Suprapubic skin (tissue), 4 donors: ENCODE results near the gene PKN1. TPM values are rescaled to one million over a fixed set of nuclear protein-coding genes. Genes with fewer than 3 reads are reported as not detected.

Source experiments
- DNase-seq, 2 donors: peaks; one replicate each; pipeline ENCODE4 v3.0.0-alpha.2; 2019; ENCODE audit warnings: low spot score in 2 of 2
- H3K27ac ChIP-seq: fragments of 200-600 bp; sonication (generic); one replicate; pipeline ENCODE4 v1.5.1; 2019
- H3K27me3 ChIP-seq: fragments of 200-600 bp; sonication (generic); one replicate; pipeline ENCODE4 v1.5.1; 2019
- H3K36me3 ChIP-seq: fragments of 200-600 bp; sonication (generic); one replicate; pipeline ENCODE4 v1.5.1; 2019
- H3K4me1 ChIP-seq: fragments of 200-600 bp; sonication (generic); one replicate; pipeline ENCODE4 v1.5.1; 2019
- H3K4me3 ChIP-seq: fragments of 200-600 bp; sonication (generic); one replicate; pipeline ENCODE4 v1.5.1; 2019; ENCODE audit warnings: mild to moderate bottlenecking
- H3K9me3 ChIP-seq: fragments of 200-600 bp; sonication (generic); one replicate; pipeline ENCODE4 v1.5.1; 2019
- EP300 ChIP-seq: sonication (generic); formaldehyde crosslinking; IDR thresholded peaks from one replicate; pipeline ENCODE4 v1.6.1; 2017; ENCODE audit warnings: antibody characterized with exemption
- POLR2A ChIP-seq, 2 donors: fragments of 450-650 bp; IDR thresholded peaks; one replicate each; pipeline ENCODE4 v1.6.1; 2017; ENCODE audit warnings: antibody characterized with exemption in 2 of 2, mild to moderate bottlenecking in 2 of 2, moderate library complexity in 2 of 2
- POLR2AphosphoS5 ChIP-seq, 3 donors: sonication (generic); formaldehyde crosslinking; IDR thresholded peaks; one replicate each; pipeline ENCODE4 v1.6.1; 2017; ENCODE audit warnings: antibody characterized with exemption in 3 of 3
- WGBS: methylation state at CpG from one replicate; pipeline ENCODE4 v1.1.5; 2018; 5-methylcytosine and 5-hydroxymethylcytosine counted together
- total RNA-seq, 4 donors: library from RNA; depleted of rRNA; stranded (reverse); fragments of >200 nt; gene quantifications; one replicate each; pipeline ENCODE4 v1.1.0, GENCODE V29; 2016
- TF ChIP-seq, protein P1 (sequence below), 2 donors: fragments of 200-600 bp in 1 of 2; fragments of 450-650 bp in 1 of 2; sonication (generic) in 1 of 2; IDR thresholded peaks; one replicate each; pipeline ENCODE4 v1.5.1; 2016 to 2019; ENCODE audit warnings: antibody characterized with exemption in 2 of 2, mild to moderate bottlenecking in 1 of 2, moderate library complexity in 1 of 2

Gene PKN1
- total RNA-seq, 4 donors from 2014 or later: 8.6 to 21.2 (median 14.9) TPM

GRCh38 chr19:14411161-14411937 lies 21.8 kb upstream of the PKN1 start:
- Histone ChIP-seq H3K36me3 (peaks cover 67% of the 10 kb centered on the region), H3K27ac (no peak overlapping the region), H3K4me1 (peaks cover 31% of the 10 kb centered on the region)

DNA sequence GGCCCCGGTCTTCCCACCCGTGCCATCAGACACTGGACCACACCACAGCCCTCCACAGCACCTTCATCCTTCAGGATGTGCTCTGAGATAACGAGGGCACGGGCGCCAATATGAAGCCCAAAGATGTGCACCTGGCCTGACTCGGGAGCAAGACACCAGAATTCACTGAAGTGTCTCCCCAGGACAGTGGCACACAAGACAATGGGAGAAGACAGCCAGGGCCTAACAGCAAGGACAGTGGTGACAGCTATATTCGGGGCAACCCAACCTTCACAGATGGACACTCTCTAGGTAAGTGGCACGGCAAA lies 21.2 kb upstream of the PKN1 start:
- Histone ChIP-seq H3K36me3 (peaks cover 63% of the 10 kb centered on the region), H3K4me1 (peaks cover 33% of the 10 kb centered on the region), H3K27ac (no peak overlapping the region)

More at GRCh38 chr19:14411161-14411937, 21.8 kb upstream of the PKN1 start:
- no peaks in the 10 kb centered on the region for H3K9me3 ChIP-seq
- H3K27me3 ChIP-seq: no peaks in the 10 kb centered on the region
- DNase-seq: no peak
- TF ChIP-seq EP300 (no peak), POLR2A (IDR thresholded peaks at IDR 0.05) (no peak), POLR2AphosphoS5 (IDR thresholded peaks at IDR 0.05) (no peak)
- TF ChIP-seq, protein P1, sequence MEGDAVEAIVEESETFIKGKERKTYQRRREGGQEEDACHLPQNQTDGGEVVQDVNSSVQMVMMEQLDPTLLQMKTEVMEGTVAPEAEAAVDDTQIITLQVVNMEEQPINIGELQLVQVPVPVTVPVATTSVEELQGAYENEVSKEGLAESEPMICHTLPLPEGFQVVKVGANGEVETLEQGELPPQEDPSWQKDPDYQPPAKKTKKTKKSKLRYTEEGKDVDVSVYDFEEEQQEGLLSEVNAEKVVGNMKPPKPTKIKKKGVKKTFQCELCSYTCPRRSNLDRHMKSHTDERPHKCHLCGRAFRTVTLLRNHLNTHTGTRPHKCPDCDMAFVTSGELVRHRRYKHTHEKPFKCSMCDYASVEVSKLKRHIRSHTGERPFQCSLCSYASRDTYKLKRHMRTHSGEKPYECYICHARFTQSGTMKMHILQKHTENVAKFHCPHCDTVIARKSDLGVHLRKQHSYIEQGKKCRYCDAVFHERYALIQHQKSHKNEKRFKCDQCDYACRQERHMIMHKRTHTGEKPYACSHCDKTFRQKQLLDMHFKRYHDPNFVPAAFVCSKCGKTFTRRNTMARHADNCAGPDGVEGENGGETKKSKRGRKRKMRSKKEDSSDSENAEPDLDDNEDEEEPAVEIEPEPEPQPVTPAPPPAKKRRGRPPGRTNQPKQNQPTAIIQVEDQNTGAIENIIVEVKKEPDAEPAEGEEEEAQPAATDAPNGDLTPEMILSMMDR (IDR thresholded peaks at IDR 0.05): no peak
- H3K4me3 ChIP-seq: no peak overlapping the region
- WGBS: 91% methylated on average over 10 of the region's 19 CpGs

DNA sequence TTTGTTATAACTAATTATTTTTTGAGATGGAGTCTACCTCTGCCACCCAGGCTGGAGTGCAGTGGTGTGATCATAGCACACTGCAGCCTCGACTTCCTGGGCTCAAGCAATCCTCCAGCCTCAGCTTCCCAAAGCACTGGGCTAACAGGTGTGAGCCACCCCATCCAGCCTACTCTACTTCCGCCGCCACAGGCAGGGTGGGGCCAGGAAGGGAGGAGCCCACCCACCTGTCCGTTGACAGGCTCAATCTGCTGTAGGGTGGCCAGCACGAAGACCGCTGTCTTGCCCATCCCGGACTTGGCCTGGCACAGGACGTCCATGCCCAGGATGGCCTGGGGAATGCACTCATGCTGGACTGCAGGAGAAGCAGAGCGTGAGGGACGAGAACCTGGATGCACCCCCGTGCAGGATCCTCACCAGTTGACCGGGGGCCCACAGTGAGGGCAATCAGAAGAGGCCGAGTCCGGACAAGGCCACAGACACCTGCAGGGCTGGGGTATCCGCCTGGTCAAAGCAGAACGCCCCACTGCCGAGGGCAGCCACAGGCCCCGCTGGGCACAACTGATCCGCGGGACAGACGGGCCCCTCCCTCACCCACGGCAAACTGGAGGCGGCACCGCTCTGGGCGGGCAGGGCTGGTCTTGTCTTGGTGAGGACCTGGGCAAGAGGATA lies 20.6 kb upstream of the PKN1 start:
- Histone ChIP-seq H3K27ac (no peak overlapping the region), H3K4me1 (peaks cover 38% of the 10 kb centered on the region), H3K4me3 (no peak overlapping the region), H3K9me3 (no peaks in the 10 kb centered on the region), H3K27me3 (no peaks in the 10 kb centered on the region), H3K36me3 (peaks cover 58% of the 10 kb centered on the region)
- TF ChIP-seq, protein P1 (IDR thresholded peaks at IDR 0.05): no peak
- TF ChIP-seq POLR2AphosphoS5 (IDR thresholded peaks at IDR 0.05) (no peak), EP300 (no peak), POLR2A (IDR thresholded peaks at IDR 0.05) (no peak)
- WGBS: 79% methylated on average over 3 of the region's 25 CpGs
- DNase-seq: no peak

More for the DNA sequence above, 21.2 kb upstream of the PKN1 start:
- 86% methylated on average over 4 of the region's 8 CpGs for WGBS
- DNase-seq: no peak
- Histone ChIP-seq H3K27me3 (no peaks in the 10 kb centered on the region), H3K9me3 (no peaks in the 10 kb centered on the region), H3K4me3 (no peak overlapping the region)
- TF ChIP-seq EP300 (no peak), POLR2AphosphoS5 (IDR thresholded peaks at IDR 0.05) (no peak), POLR2A (IDR thresholded peaks at IDR 0.05) (no peak)
- TF ChIP-seq, protein P1 (IDR thresholded peaks at IDR 0.05): no peak

DNA sequence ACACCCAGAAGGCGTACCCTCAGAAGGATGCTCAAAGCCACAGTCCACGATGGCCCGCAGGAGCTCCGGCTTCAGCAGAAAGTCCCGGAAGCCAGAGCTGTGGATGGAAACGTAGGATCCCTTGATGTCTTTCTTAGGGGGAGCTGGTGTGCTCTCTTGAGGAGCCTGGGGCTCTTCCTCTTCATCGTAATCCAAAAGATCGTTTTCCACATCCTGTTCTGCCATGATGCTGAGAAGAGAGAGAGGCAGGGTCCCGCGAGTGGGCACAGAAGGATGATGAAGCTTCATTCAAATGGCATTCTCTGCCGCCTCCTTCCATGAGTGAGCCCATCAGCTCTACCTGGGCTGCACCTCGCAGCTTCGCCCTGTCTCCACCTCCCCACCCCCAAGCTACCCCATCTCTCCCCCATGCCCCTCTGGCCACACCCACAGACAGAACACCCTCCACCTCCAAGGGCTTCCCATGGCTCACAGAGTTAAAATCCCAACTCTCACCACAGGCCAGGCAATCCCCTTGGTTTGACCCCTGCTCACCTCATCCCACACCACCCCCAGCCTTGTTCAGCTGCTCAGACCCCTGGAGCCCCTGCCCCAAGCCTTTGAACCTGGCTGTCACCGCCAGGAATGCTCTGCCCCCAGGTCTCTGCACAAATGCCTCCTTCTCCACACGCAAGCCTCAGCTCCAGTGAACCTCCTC lies 20.0 kb upstream of the PKN1 start:
- Histone ChIP-seq H3K4me3 (no peak overlapping the region), H3K27me3 (no peaks in the 10 kb centered on the region), H3K4me1 (peaks cover 45% of the 10 kb centered on the region), H3K9me3 (no peaks in the 10 kb centered on the region), H3K27ac (no peak overlapping the region), H3K36me3 (peaks cover 51% of the 10 kb centered on the region)
- TF ChIP-seq POLR2A (IDR thresholded peaks at IDR 0.05) (no peak), EP300 (no peak)
- WGBS: 81% methylated on average over 14 of the region's 15 CpGs
- DNase-seq: no peak

GRCh38 chr19:14413693-14414181 lies 19.4 kb upstream of the PKN1 start:
- Histone ChIP-seq H3K4me3 (no peak overlapping the region), H3K27me3 (no peaks in the 10 kb centered on the region), H3K27ac (no peak overlapping the region), H3K9me3 (no peaks in the 10 kb centered on the region), H3K4me1 (peaks cover 47% of the 10 kb centered on the region), H3K36me3 (peaks cover 45% of the 10 kb centered on the region)
- 73% methylated on average over 3 of the region's 3 CpGs for WGBS
- DNase-seq: no peak
- TF ChIP-seq, protein P1 (IDR thresholded peaks at IDR 0.05): no peak
- no peak for TF ChIP-seq EP300
- TF ChIP-seq POLR2A (IDR thresholded peaks at IDR 0.05): no peak
